GM19351 (cell line): ENCODE data around the gene PLAU.
"Not testable (repeated sequence)": the region's sequence is repeated elsewhere in the genome, so short reads cannot be mapped to it uniquely, and the experiment has no call there.

Source experiments
- ATAC-seq: cut with Tn5 transposase; IDR thresholded peaks from one replicate; pipeline ENCODE4 v1.9.1; 2021; ENCODE audit warnings: mild to moderate bottlenecking, moderate library complexity; ENCODE audit not compliant: unreplicated experiment

The PLAU gene

DNA sequence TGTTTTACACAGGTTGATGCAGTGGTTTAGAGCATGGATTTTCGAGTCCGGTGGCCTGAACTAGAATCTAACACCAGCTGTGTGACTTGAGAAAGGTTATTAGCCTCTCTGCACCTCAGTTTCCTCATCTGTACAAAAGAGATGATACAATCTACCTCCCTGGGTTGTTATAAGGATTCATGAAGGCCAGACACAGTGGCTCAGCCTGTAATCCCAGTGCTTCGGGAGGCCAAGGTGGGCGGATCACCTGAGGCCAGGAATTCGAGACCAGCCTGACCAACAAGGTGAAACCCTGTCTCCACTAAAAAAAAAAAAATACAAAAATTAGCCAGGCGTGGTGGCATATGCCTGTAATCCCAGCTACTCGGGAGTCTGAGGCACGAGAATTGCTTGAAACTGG, 8.5 kb downstream of the PLAU start:
- ATAC-seq, result not testable (repeated sequence)

DNA sequence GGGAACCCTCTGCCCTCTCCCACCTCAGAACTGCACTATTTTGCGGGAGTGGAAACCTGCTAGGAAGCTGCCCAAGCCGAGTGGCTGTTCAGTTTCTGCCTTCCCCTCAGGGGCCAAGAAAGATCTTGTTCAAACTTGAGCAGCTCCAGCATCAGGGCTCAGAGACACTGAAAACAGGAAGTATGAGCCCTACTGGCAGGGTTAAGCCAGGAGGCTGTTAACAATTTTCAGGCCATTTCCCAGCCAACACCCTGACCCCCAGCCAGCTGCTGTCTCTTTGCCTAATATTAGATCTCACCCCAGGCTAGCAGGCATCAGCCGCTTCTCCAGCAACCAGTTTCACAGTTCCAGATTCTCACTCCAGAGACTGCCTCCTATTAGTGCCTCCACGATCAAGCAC, 9.2 kb downstream of the PLAU start:
- ATAC-seq, result no peak

DNA sequence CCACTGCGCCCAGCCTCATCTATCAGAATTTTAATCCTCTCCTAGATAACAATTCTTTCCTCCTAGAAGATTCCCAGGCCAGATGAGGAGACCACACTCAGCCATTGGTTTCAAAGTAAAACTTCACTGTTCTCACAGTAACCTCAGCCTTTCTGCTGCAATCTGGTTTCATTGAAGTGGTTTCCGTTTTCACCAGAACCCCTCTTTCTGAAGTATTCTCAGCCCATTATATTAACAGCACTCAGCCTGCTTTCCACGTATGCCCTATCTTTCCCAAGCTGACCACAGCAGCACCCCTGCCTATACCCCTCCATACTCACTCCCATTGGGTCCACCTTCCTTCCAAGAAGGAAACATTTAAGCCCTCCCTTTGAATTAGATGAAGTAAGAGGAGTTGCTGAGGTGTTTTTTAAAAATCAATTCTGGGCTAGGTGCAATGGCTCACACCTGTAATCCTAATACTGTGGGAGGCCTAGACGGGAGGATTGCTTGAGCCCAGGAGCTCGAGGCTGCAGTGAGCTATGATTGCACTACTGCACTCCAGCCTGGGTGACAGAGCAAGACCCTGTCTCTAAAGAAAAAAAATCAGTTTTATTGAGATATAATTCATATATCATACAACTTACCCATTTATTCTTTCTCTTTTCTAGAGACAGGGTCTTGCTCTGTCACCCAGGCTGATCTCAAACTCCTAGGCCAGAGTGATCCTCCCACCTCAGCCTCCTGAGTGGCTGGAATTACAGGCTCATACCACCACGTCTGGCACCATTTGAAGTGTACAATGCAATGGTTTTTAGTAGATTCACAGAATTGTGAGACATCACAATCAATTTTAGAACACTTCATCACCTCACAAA, 11.3 kb downstream of the PLAU start:
- ATAC-seq, result no peak

DNA sequence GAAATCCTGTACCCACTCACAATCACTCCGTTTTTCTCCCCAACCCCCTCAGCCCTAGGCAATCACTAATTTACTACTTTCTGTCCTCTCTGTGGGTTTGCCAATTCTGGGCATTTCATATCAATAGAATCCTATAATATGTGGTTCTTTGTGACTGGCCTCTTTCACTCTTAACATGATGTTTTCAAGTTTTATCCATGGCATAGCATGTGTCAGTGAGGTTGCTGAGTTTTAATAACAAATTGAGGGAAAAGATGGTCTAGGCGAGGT, 11.9 kb downstream of the PLAU start:
- no peak for ATAC-seq

DNA sequence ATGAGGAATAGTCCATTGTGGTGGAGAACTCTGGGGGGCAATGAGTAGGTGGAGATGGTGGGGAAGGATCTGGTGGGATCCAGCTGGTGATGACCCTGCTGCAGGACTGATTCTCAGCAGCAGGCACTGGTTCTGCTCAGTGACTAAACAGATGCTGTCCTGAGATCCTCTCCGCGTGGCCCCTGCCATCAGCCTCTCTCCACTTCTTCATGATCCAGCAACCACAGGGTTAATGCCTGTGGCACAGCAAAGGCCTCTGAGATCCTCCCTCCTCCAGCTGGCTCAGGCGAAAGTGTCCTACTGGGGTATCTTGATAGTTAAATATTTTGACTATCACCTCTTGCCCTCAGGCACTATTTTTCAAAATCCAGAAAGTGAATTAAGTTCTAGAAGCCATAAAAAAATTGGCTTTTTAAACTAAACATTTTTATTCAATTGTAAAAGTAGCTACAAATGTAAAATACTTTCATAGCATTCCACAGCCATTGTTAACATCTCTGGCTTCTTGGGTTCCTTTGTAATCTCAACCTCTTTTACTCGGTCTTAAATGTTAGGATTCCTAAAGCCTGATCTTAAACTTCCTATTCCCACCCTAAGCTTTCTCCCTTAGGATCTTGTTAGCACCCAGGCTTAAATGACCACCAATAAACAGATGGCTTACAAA, 13.1 kb downstream of the PLAU start:
- ATAC-seq, result no peak

DNA sequence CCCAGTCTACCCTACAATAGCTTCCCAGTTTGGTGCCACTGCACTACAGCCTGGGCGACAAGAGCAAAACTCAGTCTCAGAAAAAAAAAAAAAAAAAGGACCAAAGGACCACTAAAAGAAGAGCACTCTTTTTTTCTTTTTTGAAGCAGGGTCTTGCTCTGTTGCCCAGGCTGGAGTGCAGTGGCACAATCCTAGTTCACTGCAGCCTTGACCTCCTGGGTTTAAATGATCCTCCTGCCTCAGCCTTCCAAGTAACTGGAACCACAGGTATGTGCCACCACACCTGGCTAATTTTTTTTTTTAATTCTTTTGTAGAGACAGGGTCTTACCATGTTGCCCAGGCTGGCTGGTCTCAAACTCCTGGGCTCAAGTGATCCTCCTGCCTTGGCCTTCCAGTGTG, 14.0 kb downstream of the PLAU start:
- ATAC-seq, result no peak

DNA sequence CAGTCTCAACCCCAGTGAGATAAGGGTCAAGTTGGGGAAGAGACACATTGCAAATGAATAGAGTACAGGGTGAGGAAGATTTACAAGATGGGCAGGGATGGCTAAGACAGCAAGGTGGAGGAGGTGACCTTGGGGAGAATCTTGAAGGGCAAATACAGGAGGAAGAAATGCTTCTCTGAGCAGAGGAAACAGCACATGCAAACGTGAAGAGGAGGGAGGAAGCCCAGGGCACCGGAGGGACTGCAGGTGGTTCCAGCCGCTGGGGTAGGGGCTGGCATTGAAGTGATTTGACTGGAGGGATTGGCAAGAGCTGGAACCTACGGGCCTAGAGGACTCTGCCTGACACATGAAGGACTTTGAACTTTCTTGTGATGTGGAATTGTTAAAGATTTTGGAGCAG, 14.6 kb downstream of the PLAU start:
- no peak for ATAC-seq

DNA sequence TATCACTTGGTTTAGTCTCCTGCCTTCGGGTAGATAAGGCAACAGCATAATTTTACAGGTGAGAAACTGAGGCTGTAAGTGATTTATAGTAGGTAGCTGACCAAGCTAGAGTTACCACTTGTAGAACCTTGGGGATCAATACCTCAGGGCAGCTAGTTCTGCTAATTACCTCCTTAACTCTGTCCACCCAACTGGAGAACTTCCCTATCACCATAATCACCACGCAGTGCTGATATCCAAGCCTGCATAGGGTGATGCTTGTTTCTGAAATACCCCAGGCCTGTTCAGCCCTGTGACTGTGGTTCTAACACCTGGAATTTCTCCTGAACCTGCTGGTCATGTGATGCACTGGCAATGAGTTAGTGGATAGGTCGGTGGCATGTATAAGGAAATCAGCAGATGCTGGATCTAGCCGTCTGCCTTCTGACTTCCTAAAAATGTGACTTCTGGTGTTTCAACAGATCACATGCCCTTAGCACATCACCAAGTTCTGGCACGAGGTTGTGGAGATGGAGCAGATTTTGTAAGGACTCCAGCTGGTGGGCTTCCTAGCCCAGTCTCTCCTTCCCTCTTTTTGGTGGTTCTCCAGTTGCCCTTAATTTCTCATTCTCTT, 15.3 kb downstream of the PLAU start:
- no peak for ATAC-seq

DNA sequence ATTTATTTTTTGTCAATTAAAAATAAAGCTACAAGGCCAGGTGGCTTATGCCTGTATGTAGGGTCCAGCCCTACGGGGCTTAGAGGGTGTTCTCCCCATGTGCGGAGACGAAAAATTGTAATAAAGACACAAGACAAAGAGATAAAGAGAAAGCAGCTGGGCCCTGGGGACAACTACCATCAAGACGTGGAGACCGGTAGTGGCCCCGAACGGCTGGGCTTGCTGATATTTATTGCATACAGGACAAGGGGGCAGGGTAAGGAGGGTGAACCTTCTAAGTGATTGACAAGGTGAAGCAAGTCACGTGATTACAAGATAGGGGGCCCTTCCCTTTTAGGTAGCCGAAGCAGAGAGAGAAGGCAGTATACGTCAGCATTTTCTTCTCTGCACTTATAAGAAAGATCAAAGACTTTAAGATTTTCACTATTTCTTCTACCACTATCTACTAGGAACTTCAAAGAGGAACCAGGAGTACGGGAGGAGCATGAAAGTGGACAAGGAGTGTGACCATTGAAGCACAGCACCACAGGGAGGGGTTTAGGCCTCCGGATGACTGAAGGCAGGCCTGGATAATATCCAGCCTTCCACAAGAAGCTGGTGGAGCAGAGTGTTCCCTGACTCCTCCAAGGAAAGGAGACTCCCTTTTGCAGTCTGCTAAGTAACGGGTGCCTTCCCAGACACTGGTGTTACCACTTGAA, 19.8 kb downstream of the PLAU start:
- ATAC-seq, result not testable (repeated sequence)

DNA sequence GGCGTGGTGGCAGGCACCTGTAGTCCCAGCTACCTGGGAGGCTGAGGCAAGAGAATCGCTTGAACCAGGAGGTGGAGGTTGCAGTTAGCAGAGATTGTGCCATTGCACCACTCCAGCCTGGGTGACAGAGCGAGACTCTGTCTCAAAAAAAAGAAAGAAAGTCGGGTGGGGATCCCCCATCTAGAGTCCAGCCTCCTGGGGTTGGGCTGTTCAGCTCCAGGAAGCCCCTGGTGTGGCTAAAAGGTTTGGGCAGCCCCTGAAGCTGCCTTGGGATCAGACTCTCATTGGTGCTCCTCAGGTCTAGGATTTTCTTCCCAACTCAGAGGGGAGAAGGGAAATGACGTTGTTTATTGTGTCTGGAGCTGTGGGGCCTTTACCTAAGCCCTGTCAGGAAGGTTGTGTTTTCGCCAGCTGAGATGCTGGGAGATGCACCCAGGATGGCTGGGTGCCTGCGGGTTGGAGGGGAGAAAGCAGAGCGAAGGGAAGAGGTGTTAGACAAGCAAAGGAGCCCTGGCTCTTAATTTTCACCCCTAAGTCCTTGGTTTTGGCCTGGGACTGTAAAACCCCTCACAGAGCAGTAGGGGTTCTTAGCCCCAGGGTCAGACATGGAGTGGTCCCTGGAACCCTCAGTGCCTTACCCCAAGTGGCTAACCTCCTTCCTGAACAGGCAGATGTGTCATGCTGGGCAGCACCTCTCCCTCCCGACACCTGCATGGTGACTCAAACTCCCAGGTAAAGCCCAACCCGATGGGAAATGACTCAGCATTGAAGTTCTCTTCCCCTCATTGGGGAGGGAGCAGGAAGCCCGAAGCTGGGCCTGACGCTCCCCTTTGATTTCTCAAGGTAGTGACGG, 21.1 kb downstream of the PLAU start:
- ATAC-seq, result peak; percentile 56

DNA sequence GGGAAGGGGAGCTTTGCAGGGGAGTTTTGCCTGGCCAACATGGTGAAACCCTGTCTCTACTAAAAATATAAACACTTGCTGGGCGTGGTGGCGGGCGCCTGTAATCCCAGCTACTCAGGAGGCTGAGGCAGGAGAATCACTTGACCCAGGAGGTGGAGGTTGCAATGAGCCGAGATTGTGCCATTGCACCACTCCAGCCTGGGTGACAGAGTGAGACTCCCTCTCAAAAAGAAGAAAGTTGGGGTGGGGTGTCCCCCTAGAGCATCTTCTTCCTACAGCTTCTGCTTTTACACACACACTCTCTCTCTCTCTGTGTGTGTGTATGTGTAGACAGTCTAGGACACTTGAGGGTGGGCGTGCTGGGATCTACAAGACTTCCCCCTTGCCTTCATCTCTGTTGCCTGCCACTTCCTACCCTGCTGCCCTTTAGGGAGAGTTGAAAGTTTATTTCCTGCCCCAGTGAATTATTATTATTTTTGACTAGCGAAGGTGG, 21.7 kb downstream of the PLAU start:
- ATAC-seq, result no peak

DNA sequence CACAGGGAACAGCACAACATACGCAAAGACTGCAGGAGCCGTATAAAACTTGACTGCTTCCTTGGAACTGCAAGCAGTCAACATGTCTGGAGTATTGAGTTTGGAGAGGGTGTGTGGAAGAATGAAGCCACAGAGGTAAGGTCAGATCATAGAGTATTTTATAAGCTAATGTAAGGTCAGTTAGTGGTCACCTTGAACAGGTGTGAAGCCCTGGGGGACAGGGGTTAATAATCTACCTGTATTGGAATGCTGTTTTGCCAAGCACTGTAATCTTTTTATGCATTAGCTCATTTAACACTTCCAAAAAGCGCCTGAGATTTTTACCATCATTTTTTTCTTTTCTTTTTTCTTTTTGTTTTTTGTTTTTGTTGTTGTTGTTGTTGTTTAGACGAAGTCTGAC, 23.1 kb downstream of the PLAU start:
- ATAC-seq, result no peak

DNA sequence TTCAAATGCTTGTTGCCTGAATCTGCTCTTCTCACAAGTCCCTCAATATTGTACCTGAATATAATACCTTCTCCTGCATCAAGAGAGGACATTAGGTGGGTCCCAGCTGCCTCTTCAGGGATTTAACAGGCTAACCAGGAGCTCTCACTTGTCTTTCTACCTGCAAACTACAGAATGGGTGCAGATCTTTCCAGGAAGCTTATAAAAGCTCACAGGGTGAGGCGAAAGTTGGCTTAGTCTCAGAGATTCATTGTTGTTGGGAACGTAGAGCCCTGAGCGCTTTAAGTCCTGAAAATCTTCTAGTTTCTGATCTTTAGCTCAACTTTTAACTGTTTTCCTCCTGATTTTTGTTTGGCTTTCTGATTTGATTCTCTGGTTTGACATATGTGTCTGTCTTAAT, 25.0 kb downstream of the PLAU start:
- no peak for ATAC-seq

DNA sequence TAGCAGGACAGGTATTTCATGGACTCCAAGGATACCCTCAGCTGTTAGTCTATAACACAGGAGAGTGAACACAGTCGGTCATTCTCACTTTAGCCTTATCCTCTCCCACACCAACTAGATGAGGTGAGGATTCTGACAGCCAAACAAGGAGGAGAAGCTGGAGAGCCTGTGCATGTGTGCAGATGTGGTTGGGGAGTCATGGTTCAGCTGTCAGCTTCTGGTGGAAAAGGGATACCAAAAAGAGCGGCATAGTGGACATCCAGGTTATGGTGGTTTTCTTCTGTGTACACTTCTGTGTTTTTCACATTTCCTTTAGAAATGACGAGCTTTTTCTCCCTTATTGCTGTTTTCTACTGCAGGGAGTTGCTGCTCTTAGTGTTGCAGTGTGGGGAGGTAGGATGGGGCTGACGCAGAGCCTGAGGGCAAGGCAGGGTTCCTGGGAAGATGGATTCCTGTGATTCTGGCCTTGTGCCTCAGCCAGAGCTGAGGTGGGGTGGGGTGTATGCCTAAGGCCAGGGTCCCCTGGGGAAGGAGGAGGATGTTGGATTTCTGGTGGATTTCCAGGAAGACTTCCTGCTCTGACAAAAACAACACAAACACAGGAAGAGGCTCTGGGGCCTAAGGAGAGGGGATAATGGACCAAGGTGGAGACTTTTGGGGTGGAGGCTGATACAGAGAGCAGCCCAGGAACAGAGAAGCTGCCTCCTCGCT, 26.6 kb downstream of the PLAU start:
- no peak for ATAC-seq

DNA sequence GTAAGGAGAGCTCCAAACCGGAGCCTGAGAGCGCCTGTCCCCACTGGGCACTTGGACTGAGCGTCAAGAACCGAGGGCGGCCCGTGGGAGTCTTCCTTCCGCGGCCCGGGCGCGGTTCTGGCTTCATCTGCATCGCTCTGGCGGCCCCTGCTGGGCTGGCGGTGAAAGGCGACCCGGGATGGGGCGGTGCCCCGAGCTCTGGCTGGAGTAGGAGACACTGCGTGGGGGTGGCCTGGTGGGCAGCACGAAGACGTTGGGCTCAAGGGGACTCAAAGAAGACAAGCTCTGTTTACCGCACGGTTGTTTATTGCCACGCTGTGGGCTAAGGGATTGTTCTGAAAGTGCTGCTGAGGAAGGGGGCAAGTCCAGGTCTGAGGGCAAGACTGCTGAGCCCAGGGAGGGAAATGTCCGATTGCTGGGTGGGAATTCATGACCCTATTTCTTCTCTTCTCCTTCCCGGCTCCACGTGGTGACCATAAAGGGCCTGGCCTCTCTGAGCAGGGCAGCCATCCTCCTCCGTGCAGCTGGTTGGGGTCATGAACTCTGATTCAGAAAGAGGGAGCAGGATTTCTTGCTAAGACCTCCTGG, 29.8 kb downstream of the PLAU start:
- peak; percentile 76 for ATAC-seq

DNA sequence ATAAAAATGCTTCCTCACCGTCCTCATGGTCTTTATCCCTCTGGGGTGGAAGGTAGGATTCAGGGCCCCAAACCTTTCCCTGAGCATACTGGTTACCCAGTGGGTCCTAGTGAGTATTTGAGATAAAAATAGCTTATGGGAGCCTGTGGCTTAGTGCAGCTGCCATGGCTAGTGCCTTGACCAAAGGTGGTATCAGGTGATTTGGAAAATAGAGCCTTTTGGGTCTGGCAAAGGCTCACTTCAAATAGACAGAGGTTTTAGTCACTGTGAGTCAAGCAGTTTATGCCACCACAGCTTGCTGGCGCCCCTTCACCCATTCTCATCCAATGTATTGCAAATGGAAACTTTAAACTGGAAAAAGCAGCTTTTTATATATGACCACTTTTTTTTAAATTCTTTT, 30.4 kb downstream of the PLAU start:
- no peak for ATAC-seq

DNA sequence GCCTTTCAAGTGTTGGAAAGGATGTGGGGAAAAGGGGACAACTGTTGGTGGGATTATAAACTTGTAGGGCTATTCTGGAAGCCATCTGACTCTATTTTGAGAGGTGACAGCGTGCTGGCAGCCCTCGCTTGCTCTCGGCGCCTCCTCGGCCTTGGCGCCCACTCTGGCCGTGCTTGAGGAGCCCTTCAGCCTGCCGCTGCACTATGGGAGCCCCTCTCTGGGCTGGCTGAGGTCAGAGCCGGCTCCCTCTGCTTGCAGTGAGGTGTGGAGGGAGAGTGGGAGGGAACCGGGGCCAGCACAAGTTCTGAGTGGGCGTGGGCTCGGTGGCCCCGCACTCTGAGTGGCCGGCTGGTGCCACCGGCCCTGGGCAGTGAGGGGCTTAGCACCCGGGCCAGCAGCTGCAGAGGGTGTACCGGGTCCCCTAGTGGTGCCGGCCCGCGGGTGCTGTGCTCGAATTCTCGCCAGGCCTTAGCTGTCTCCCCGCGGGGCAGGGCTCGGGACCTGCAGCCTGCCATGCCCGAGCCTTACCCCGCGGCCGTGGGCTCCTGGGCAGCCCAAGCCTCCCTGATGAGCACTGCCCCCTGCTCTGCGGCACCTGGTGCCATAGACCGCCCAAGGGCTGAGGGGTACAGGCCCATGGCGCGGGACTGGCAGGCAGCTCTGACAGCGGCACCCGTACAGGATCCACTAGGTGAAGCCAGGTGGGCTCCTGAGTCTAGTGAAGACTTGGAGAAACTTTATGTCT, 33.6 kb downstream of the PLAU start:
- ATAC-seq, result no peak

DNA sequence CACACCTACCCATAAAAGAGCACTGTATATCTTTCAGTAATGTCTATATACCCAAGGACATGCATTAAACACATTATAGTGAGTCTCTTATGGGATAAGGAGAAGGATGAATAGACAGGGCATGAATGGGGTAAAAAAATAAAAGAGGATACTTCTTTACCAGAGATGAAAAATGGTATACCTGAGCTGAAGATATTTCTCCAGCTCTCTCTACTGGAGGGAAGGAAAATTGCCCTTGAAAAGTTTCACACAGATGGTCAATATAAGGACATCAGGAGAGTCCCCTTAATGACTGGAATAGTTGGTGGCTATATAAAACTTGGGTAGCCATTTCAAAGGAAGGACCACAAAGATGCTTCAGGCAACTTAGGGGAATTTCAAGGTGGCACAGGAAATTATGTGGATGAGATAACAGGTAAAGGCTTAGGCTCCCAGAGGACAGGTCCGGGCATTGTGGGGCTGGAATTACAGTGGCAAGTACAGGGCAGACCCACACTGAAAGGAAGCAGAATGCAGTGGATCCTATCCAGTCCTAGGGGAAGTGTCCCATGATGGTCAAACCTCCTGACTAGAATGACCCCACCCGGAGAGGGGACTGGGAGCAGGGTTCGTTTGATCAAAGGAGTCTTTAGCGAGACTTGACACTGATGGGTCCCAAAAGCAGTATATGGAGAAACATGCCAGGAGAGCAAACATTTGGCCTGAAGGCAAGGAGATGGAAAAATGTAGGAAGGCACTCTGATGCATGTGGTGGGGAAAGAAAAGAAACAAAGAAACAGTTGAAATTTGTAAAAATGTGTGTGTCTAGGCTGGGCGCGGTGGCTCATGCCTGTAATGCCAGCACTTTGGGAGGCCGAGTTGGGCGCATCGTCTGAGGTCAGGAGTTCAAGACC, 35.6 kb downstream of the PLAU start:
- no peak for ATAC-seq
